Testis (tissue), 3 donors: Measurements from ENCODE around the gene IFNL4. TPM values are rescaled to one million over a fixed set of nuclear protein-coding genes. Genes with fewer than 3 reads are reported as not detected.
A peak's percentile ranks its signal among the peaks of the same experiment; 100 is the strongest.
"Not testable (repeated sequence)": the region's sequence is repeated elsewhere in the genome, so short reads cannot be mapped to it uniquely, and the experiment has no call there.

Experiments
- DNase-seq: peaks from one replicate; pipeline ENCODE4 v3.0.0-alpha.2; 2019
- H3K27ac ChIP-seq, 2 donors: fragments of 200-600 bp; sonication (generic); one replicate each; pipeline ENCODE4 v1.5.1; 2019
- H3K27me3 ChIP-seq: fragments of 200-600 bp; sonication (generic); one replicate; pipeline ENCODE4 v1.5.1; 2019
- H3K36me3 ChIP-seq: fragments of 200-600 bp; sonication (generic); one replicate; pipeline ENCODE4 v1.5.1; 2017; ENCODE audit warnings: low read depth; ENCODE audit errors: missing control alignments
- H3K4me1 ChIP-seq: fragments of 200-600 bp; sonication (generic); one replicate; pipeline ENCODE4 v1.5.1; 2019
- H3K4me3 ChIP-seq, 2 donors: fragments of 200-600 bp; sonication (generic); one replicate each; pipeline ENCODE4 v1.5.1; 2017 to 2019
- H3K9me3 ChIP-seq: fragments of 200-600 bp; sonication (generic); one replicate; pipeline ENCODE4 v1.5.1; 2017
- CTCF ChIP-seq, 3 experiments: fragments of 450-650 bp in 2 of 3; fragments of 200-600 bp in 1 of 3; sonication (generic) in 1 of 3; IDR thresholded peaks; one replicate each; pipeline ENCODE4 v1.5.1; 2016 to 2019; ENCODE audit warnings: antibody characterized with exemption in 3 of 3, mild to moderate bottlenecking in 2 of 3, moderate library complexity in 1 of 3
- POLR2A ChIP-seq: fragments of 450-650 bp; IDR thresholded peaks from one replicate; pipeline ENCODE4 v1.6.1; 2017; ENCODE audit warnings: antibody characterized with exemption, mild to moderate bottlenecking, moderate library complexity
- WGBS, 2 donors: methylation state at CpG; one replicate each; pipeline ENCODE4 v1.1.5; 2018; 5-methylcytosine and 5-hydroxymethylcytosine counted together
- intact Hi-C: fragments of 100-400 bp; cut with DNase I; formaldehyde crosslinking; loops from one replicate; pipeline ENCODE4 v1.15.1; 2023; ENCODE audit warnings: low total_unique reads
- polyA plus RNA-seq: library from polyadenylated mRNA; stranded (reverse); fragments of 350-450 nt; fragmentation: Illumina TruSeq; extraction: RNeasy Lipid Tissue Mini Kit (QIAGEN cat#74804); gene quantifications from one replicate; pipeline ENCODE4 v1.2.3, GENCODE V29; 2014; ENCODE audit warnings: low read depth, low replicate concordance; ENCODE audit not compliant: insufficient read depth
- total RNA-seq, 2 donors: library from RNA; depleted of rRNA; stranded (reverse); fragments of >200 nt; gene quantifications; one replicate each; pipeline ENCODE4 v1.2.3, GENCODE V29; 2016

IFNL4 gene
- total and polyA plus RNA-seq, 3 donors from 2014 or later = not detected

GRCh38 chr19:39218230-39219007 is 30.2 kb downstream of the IFNL4 start:
- intact Hi-C loops = no loop called here
- no peaks in the 10 kb centered on the region for H3K27me3 ChIP-seq

GRCh38 chr19:39217094-39217493 is 31.6 kb downstream of the IFNL4 start:
- DNase-seq = no peak

More at GRCh38 chr19:39218230-39219007, 30.2 kb downstream of the IFNL4 start:
- Histone ChIP-seq H3K4me3 (no peak overlapping the region), H3K36me3 (no peaks in the 10 kb centered on the region), H3K9me3 (no peaks in the 10 kb centered on the region), H3K4me1 (no peaks in the 10 kb centered on the region), H3K27ac (no peak overlapping the region)
- WGBS, 2 donors = 84 to 88% methylated on average over 15 of the region's 15 CpGs
- TF ChIP-seq CTCF (IDR thresholded peaks at IDR 0.05) = no peak
- no peak for TF ChIP-seq POLR2A
- no peak for DNase-seq

GRCh38 chr19:39215323-39215722 is 33.3 kb downstream of the IFNL4 start:
- H3K27me3 ChIP-seq, H3K36me3 ChIP-seq, DNase-seq, H3K9me3 ChIP-seq, H3K27ac ChIP-seq, H3K4me3 ChIP-seq, H3K4me1 ChIP-seq, intact Hi-C loops: not testable (repeated sequence)
- 93 to 95% methylated on average over 3 of the region's 3 CpGs for WGBS, 2 donors

More at GRCh38 chr19:39217094-39217493, 31.6 kb downstream of the IFNL4 start:
- Histone ChIP-seq H3K27me3 (no peaks in the 10 kb centered on the region), H3K4me1 (no peaks in the 10 kb centered on the region), H3K36me3 (no peaks in the 10 kb centered on the region), H3K4me3 (no peak overlapping the region), H3K9me3 (no peaks in the 10 kb centered on the region), H3K27ac (no peak overlapping the region)
- intact Hi-C loops = no loop called here
- WGBS, 2 donors = 84 to 86% methylated on average over 5 of the region's 5 CpGs
- TF ChIP-seq POLR2A = no peak
- TF ChIP-seq CTCF (IDR thresholded peaks at IDR 0.05) = no peak

DNA sequence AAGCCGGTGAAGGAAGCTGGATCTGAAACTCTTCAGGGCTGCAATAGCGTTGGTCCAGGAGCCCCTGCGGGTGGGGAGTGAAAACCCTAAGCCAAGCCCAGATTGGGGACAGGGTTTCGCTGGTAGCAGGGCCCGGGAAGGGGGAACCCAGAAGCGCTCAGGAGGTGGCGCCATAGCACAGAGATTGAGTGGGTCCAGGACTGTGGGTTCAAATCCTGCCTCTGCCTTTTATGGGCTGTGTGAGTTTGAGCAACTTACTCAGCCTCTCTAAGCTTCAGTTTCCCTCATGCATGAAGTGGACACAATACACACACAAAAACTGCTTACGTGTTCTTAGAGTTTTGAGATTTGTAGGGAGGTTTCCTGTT is 36.3 kb downstream of the IFNL4 start:
- TF ChIP-seq POLR2A (no peak), CTCF (IDR thresholded peaks at IDR 0.05) (no peak)
- 41 to 62% methylated on average over 8 of the region's 8 CpGs for WGBS, 2 donors
- intact Hi-C loops = no loop called here
- Histone ChIP-seq H3K4me3 (no peak overlapping the region), H3K36me3 (no peaks in the 10 kb centered on the region), H3K4me1 (no peaks in the 10 kb centered on the region), H3K27ac (no peak overlapping the region), H3K9me3 (no peaks in the 10 kb centered on the region), H3K27me3 (no peaks in the 10 kb centered on the region)
- peak; percentile 41 for DNase-seq

GRCh38 chr19:39211731-39212374 is 36.8 kb downstream of the IFNL4 start:
- H3K4me1 ChIP-seq = no peaks in the 10 kb centered on the region
- no peak for TF ChIP-seq CTCF (IDR thresholded peaks at IDR 0.05)
- TF ChIP-seq POLR2A = no peak
- no peak for DNase-seq
- no peak overlapping the region for H3K27ac ChIP-seq
- no peaks in the 10 kb centered on the region for H3K27me3 ChIP-seq
- no peak overlapping the region for H3K4me3 ChIP-seq
- H3K9me3 ChIP-seq = no peaks in the 10 kb centered on the region
- no peaks in the 10 kb centered on the region for H3K36me3 ChIP-seq
- 77 to 82% methylated on average over 13 of the region's 13 CpGs for WGBS, 2 donors
- intact Hi-C loops = no loop called here
